Measurements from ENCODE around the gene NACC2.

NACC2 gene

GRCh38 chr9:135978642-135979546 is 116.2 kb downstream of the NACC2 start:
- H3K4me3 ChIP-seq (replicated peaks; ENCODE audit: low read depth, low read length): no peak overlapping the region
- TF ChIP-seq, protein P1, sequence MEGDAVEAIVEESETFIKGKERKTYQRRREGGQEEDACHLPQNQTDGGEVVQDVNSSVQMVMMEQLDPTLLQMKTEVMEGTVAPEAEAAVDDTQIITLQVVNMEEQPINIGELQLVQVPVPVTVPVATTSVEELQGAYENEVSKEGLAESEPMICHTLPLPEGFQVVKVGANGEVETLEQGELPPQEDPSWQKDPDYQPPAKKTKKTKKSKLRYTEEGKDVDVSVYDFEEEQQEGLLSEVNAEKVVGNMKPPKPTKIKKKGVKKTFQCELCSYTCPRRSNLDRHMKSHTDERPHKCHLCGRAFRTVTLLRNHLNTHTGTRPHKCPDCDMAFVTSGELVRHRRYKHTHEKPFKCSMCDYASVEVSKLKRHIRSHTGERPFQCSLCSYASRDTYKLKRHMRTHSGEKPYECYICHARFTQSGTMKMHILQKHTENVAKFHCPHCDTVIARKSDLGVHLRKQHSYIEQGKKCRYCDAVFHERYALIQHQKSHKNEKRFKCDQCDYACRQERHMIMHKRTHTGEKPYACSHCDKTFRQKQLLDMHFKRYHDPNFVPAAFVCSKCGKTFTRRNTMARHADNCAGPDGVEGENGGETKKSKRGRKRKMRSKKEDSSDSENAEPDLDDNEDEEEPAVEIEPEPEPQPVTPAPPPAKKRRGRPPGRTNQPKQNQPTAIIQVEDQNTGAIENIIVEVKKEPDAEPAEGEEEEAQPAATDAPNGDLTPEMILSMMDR (IDR thresholded peaks at IDR 0.05; ENCODE audit: low read length, missing control alignments): no peak
- no peak for DNase-seq (ENCODE audit: low read depth)

- DNase-seq (ENCODE audit: low read depth): no peak
- no peak overlapping the region for H3K4me3 ChIP-seq (replicated peaks; ENCODE audit: low read depth, low read length)
- TF ChIP-seq, protein P1 (IDR thresholded peaks at IDR 0.05; ENCODE audit: low read length, missing control alignments): no peak
These were observed 118.1 kb downstream of the NACC2 start for GRCh38 chr9:135976944-135977343.

DNA sequence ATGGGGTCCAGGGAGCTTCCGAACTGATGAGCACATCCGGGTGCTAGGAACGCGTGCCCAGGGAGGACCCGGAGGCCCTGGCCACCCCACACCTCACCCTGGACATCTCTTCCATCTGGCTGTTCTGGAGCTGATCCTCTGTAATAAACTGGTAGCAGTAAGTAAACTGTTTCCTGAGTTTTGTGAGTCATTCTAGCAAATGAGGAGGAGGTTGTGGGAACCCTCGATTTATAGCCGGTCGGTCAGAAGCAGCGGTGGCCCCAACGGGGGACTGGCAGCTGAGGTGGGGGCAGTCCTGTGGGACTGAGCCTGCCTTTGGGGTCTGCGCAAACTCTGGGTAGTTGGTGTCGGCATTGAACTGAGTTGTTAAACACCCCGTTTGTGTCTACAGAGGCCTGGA is 118.6 kb downstream of the NACC2 start:
- no peak overlapping the region for H3K4me3 ChIP-seq (replicated peaks; ENCODE audit: low read depth, low read length)
- TF ChIP-seq, protein P1 (IDR thresholded peaks at IDR 0.05; ENCODE audit: low read length, missing control alignments): no peak
- no peak for DNase-seq (ENCODE audit: low read depth)

DNA sequence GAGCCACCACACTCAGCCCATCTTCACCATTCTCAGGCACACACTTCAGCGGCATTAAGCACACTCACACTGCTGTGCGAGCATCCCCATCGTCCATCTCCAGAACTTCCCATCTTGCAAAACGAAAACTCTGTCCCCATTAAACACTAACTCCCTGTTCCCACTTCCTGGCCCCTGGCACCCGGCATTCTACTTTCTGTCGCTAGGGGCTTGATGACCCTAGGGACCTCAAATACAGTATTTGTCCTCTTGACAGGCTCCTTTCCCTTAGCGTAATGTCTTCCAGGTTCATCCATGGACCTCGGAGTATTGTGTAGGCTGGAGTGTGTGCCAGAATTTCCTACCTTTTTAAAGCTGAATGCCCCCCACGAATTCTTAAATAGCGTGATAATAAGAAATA is 119.3 kb downstream of the NACC2 start:
- TF ChIP-seq, protein P1 (IDR thresholded peaks at IDR 0.05; ENCODE audit: low read length, missing control alignments): no peak

GRCh38 chr9:135974220-135974573 is 120.9 kb downstream of the NACC2 start:
- TF ChIP-seq, protein P1 (IDR thresholded peaks at IDR 0.05; ENCODE audit: low read length, missing control alignments): peak; percentile 18
- no peak overlapping the region for H3K4me3 ChIP-seq (replicated peaks; ENCODE audit: low read depth, low read length)
- no peak for DNase-seq (ENCODE audit: low read depth)

More for the DNA sequence above, 119.3 kb downstream of the NACC2 start:
- H3K4me3 ChIP-seq (replicated peaks; ENCODE audit: low read depth, low read length): no peak overlapping the region
- no peak for DNase-seq (ENCODE audit: low read depth)

GRCh38 chr9:135973277-135974219 is 121.5 kb downstream of the NACC2 start:
- peak; percentile 51 for DNase-seq (ENCODE audit: low read depth)
- no peak overlapping the region for H3K4me3 ChIP-seq (replicated peaks; ENCODE audit: low read depth, low read length)
- TF ChIP-seq, protein P1 (IDR thresholded peaks at IDR 0.05; ENCODE audit: low read length, missing control alignments): no peak
